Bone marrow (tissue), 2 donors: ENCODE measurements around the gene QTRT2.

Experiments
- DNase-seq, 2 donors: peaks; one replicate each; lab custom pipeline; 2025; lab: John Stamatoyannopoulos, UW

QTRT2 gene

DNA sequence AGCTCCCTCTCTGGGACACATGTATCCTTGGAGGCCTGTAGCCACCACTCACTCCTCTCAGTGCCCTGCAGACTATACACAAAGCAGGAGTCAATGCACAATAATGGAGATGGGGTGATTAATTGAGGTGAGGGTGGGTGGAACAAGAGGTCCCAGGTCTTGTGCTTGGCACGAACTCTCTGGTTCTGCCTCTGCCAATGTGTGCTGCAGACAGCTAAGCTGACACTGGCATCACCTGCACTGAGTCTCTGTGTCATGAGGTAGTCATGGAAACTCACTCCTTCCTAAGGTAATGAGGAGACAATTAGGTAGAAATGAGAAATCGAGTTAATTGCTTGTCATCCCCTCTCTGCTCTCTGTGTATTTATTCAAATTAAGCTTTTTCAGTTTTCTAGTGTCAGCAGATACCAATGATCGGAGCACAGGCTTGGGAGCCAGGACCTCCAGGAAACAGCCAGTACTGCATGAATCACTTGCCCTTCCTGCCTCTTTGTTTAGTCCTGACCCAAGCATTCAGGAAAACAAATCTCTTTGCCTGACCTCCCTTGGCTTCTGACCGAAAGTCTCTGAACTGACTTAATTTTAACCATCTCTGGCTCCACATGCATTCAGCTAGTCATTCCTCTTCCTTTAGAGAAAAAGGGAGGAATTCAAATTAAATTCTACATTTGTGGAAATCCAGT lies 65.6 kb downstream of the QTRT2 start:
- no peak for DNase-seq

DNA sequence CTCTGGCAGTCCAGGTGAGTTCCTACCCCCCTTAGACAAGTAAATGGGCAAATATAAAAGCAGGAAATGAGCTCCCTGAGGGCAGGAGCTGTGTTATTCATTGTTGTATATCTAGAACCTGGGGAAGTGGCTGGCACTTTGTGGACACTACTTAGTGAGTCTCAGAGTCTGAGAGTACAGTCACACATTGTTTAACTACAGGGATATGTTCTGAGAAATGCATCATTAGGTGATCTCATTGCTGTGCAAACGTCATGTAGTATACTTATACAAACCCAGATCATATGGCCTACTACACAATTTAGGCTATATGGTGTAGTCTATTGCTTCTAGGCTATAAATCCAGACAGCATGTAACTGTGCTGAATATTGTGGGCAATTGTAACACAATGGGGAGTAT lies 69.9 kb downstream of the QTRT2 start:
- no peak for DNase-seq

DNA sequence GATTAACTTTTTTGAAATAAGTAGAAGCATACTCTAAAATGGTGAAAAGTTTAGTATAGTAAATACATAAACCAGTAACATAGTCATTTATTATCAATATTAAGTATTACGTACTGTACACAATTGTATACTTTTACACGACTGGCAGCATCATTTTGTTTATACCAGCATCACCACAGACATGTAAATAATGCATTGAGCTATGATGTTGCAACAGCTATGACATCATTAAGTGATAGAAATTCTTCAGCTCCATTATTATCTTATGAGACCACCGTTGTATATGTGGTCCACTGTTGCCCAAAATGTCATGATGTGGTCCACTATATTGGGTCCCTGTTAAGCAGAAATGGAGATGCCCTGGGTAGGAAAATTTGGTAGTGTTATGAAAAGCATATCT lies 71.0 kb downstream of the QTRT2 start:
- DNase-seq = no peak

DNA sequence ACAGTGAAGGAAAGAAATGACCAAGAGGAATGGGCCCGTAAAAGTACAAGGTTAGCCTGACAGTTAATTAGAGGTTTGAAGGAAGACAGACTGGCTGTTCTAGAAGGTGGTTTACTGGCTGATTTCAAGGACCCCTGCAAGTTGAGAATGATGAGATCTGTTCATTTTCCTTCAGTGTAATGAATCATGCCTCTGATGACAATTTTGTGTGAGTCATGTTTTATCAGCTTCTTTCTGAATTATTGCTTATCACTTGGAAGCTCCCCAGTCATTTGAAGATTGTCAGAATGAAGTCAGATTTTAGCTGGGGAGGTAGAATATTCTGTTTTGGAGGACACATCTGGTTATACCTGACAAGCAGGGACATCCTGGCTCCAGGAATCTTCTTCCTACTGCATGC lies 71.7 kb downstream of the QTRT2 start:
- DNase-seq = no peak

- DNase-seq = no peak
These were observed 72.3 kb downstream of the QTRT2 start for GRCh38 chr3:114128826-114129225.

- no peak for DNase-seq
These were observed 76.0 kb downstream of the QTRT2 start for GRCh38 chr3:114132500-114132899.

- DNase-seq = no peak
These were observed 77.4 kb downstream of the QTRT2 start for GRCh38 chr3:114133947-114134346.
